AG04449 (cell line): ENCODE results near the gene KANTR.

ENCODE experiments used
- CTCF ChIA-PET: fragments of 350-600 bp; formaldehyde crosslinking; extraction: SDS; loops from one replicate; lab custom pipeline; 2021; ENCODE audit warnings: antibody characterized with exemption; lab: Yijun Ruan, JAX
- POLR2A ChIA-PET: fragments of 400-600, 350-600 bp; formaldehyde crosslinking; extraction: SDS; loops from one replicate; lab custom pipeline; 2020; ENCODE audit warnings: antibody characterized with exemption, inconsistent platforms; lab: Yijun Ruan, JAX
- DNase-seq: peaks from one replicate; pipeline ENCODE4 v3.0.0-alpha.2; 2010; ENCODE audit warnings: low read depth, low spot score
- H3K4me3 ChIP-seq: 2 replicates; pipeline ENCODE4 v1.5.1; 2011; ENCODE audit warnings: low read depth, mild to moderate bottlenecking, control low read depth, low read length
- CTCF ChIP-seq: IDR thresholded peaks from one replicate; pipeline ENCODE4 v1.5.1; 2011; ENCODE audit warnings: mild to moderate bottlenecking, moderate library complexity, low read length, control low read depth, inconsistent platforms; ENCODE audit not compliant: insufficient read depth; ENCODE audit errors: missing control alignments

The KANTR gene

GRCh38 chrX:53089925-53090324 is 4.0 kb upstream of the KANTR start:
- no peak for DNase-seq
- CTCF ChIA-PET: interaction anchor here (0.8 to 3.7 kb wide), 2 partner anchors 17 to 19 kb away, joined by 3 to 23 read pairs; no protein-coding TSS in a partner anchor

GRCh38 chrX:53091354-53091753 is 2.6 kb upstream of the KANTR start:
- no peak overlapping the region for H3K4me3 ChIP-seq
- DNase-seq: no peak
- TF ChIP-seq CTCF: no peak
- ChIA-PET POLR2A (no interaction called here), CTCF (interaction anchor here (3.7 kb wide), 1 partner anchor 20 kb away, joined by 23 read pairs; no protein-coding TSS in a partner anchor)

More at GRCh38 chrX:53089925-53090324, 4.0 kb upstream of the KANTR start:
- POLR2A ChIA-PET: no interaction called here
- TF ChIP-seq CTCF: no peak
- no peak overlapping the region for H3K4me3 ChIP-seq

- POLR2A ChIA-PET: no interaction called here
- CTCF ChIA-PET: no interaction called here
- no peak for DNase-seq
These were observed 726 bp upstream of the KANTR start for GRCh38 chrX:53093177-53093655.

GRCh38 chrX:53094582-53094905 is 602 bp downstream of the KANTR start:
- peak overlapping the region; percentile 72 for H3K4me3 ChIP-seq
- CTCF ChIA-PET: no interaction called here

More at GRCh38 chrX:53093177-53093655, 726 bp upstream of the KANTR start:
- peak overlapping the region; percentile 61 for H3K4me3 ChIP-seq
- peak; percentile 59 for TF ChIP-seq CTCF

GRCh38 chrX:53095796-53096195 is 1.9 kb downstream of the KANTR start:
- no peak overlapping the region for H3K4me3 ChIP-seq
- no peak for TF ChIP-seq CTCF
- ChIA-PET CTCF (no interaction called here), POLR2A (interaction anchor here (0.6 kb wide), 1 partner anchor 96 kb away, joined by 3 read pairs; no protein-coding TSS in a partner anchor)
- DNase-seq: no peak

More at GRCh38 chrX:53094582-53094905, 602 bp downstream of the KANTR start:
- DNase-seq: no peak
- TF ChIP-seq CTCF: no peak
- POLR2A ChIA-PET: no interaction called here

GRCh38 chrX:53114864-53115549 is 21.1 kb downstream of the KANTR start:
- ChIA-PET CTCF (no interaction called here), POLR2A (no interaction called here)
- no peak for DNase-seq
- no peak overlapping the region for H3K4me3 ChIP-seq
- TF ChIP-seq CTCF: no peak
